ENCODE measurements around the gene SLC2A4RG. TPM values are rescaled to one million over a fixed set of nuclear protein-coding genes. Genes with fewer than 3 reads are reported as not detected.

The SLC2A4RG gene
- total and polyA plus RNA-seq, 2 of the 13 experiments (the other 11 are each of a cell fraction or from before 2014, with no cell fraction given) = 91.4 to 95.9 TPM

- no peak for TF ChIP-seq PRDM10 (CRISPR knock-in tag; IDR thresholded peaks at IDR 0.05; ENCODE audit: low read depth)
- peak; percentile 36 for TF ChIP-seq ZNF407 (CRISPR knock-in tag; IDR thresholded peaks at IDR 0.05; ENCODE audit: not compliant biosample characterization)
- no peak; the same call in 1 of the 2 replicates for TF ChIP-seq GPN1 (CRISPR knock-in tag; IDR thresholded peaks at IDR 0.05; ENCODE audit: borderline replicate concordance)
- TF ChIP-seq KMT2B (CRISPR knock-in tag; IDR thresholded peaks at IDR 0.05) = no peak
- TF ChIP-seq RXRA (CRISPR knock-in tag; IDR thresholded peaks at IDR 0.05) = peak; percentile 68
- TF ChIP-seq TBL1XR1 (IDR thresholded peaks at IDR 0.05; ENCODE audit: borderline replicate concordance, low read length, partially characterized antibody) = no peak
- TF ChIP-seq ATF1 (CRISPR knock-in tag; IDR thresholded peaks at IDR 0.05) = no peak
- 0 out of 2 replicates have a peak, but pooled peaks have one; percentile 51 for TF ChIP-seq ZNF552 (CRISPR knock-in tag; IDR thresholded peaks at IDR 0.05; ENCODE audit: borderline replicate concordance)
- no peak for TF ChIP-seq ZNF326 (CRISPR knock-in tag; IDR thresholded peaks at IDR 0.05; ENCODE audit: borderline replicate concordance)
- 0 out of 2 replicates have a peak, but pooled peaks have one; percentile 43 for TF ChIP-seq HBP1 (CRISPR knock-in tag; IDR thresholded peaks at IDR 0.05; ENCODE audit: low read depth)
- TF ChIP-seq HNRNPL (IDR thresholded peaks at IDR 0.05; ENCODE audit: low read depth, low read length) = peak; percentile 93
- TF ChIP-seq ZNF569 (CRISPR knock-in tag; IDR thresholded peaks at IDR 0.05; ENCODE audit: borderline replicate concordance) = no peak
- TF ChIP-seq ZNF784 (CRISPR knock-in tag; IDR thresholded peaks at IDR 0.05; ENCODE audit: borderline replicate concordance) = peak; percentile 72; the same call in 1 of the 2 replicates
Measured at GRCh38 chr20:63734111-63734945, 5.2 kb upstream of the SLC2A4RG start (continued).

Measured in HepG2 (cell line).